GM23338 (cell line): Measurements from ENCODE around the gene PLD1. TPM values are rescaled to one million over a fixed set of nuclear protein-coding genes. Genes with fewer than 3 reads are reported as not detected.

Experiments
- ATAC-seq: fragments of 200-7000 bp; cut with Tn5 transposase; 3 replicates; pipeline ENCODE4 v1.9.1; 2020
- DNase-seq: peaks from one replicate; pipeline ENCODE4 v3.0.0-alpha.2; 2015; ENCODE audit warnings: low spot score
- H2AFZ ChIP-seq: fragments of 200-600 bp; sonication (generic); 2 replicates; pipeline ENCODE4 v1.8.0; 2016; ENCODE audit warnings: antibody characterized with exemption, mild to moderate bottlenecking, moderate library complexity
- H3F3A ChIP-seq: fragments of 200-600 bp; sonication (generic); replicated peaks from 2 replicates; pipeline ENCODE4 v1.8.0; 2017; ENCODE audit warnings: antibody characterized with exemption, mixed run types, low read depth
- H3K27ac ChIP-seq: fragments of 200-600 bp; sonication (generic); 2 replicates; pipeline ENCODE4 v1.6.1; 2016; ENCODE audit warnings: low read depth
- H3K27me3 ChIP-seq: fragments of 200-600 bp; sonication (generic); 2 replicates; pipeline ENCODE4 v1.8.0; 2016; ENCODE audit warnings: mild to moderate bottlenecking, mixed run types, moderate library complexity; ENCODE audit not compliant: insufficient read depth
- H3K36me3 ChIP-seq: fragments of 200-600 bp; sonication (generic); 2 replicates; pipeline ENCODE4 v1.8.0; 2016; ENCODE audit warnings: mild to moderate bottlenecking; ENCODE audit not compliant: insufficient read depth
- H3K4me1 ChIP-seq: fragments of 200-600 bp; sonication (generic); 2 replicates; pipeline ENCODE4 v1.8.0; 2016; ENCODE audit warnings: mild to moderate bottlenecking, moderate library complexity; ENCODE audit not compliant: insufficient read depth
- H3K4me2 ChIP-seq: fragments of 200-600 bp; sonication (generic); 2 replicates; pipeline ENCODE4 v1.7.1; 2017; ENCODE audit warnings: mixed run types
- H3K4me3 ChIP-seq: fragments of 200-600 bp; sonication (generic); 2 replicates; pipeline ENCODE4 v1.6.1; 2016; ENCODE audit warnings: mixed run types
- H3K79me2 ChIP-seq: fragments of 200-600 bp; sonication (generic); replicated peaks from 2 replicates; pipeline ENCODE4 v1.8.0; 2017; ENCODE audit warnings: mild to moderate bottlenecking; ENCODE audit not compliant: insufficient read depth
- H3K9me2 ChIP-seq: fragments of 200-600 bp; sonication (generic); 2 replicates; pipeline ENCODE4 v1.8.0; 2017; ENCODE audit not compliant: insufficient read depth
- H4K20me1 ChIP-seq: fragments of 200-600 bp; sonication (generic); replicated peaks from 2 replicates; pipeline ENCODE4 v1.8.0; 2017; ENCODE audit warnings: mild to moderate bottlenecking; ENCODE audit not compliant: insufficient read depth
- H3K27ac Mint-ChIP-seq: 2 replicates; pipeline ENCODE4 v1.8.0; 2020; ENCODE audit warnings: inconsistent platforms, mild to moderate bottlenecking, moderate library complexity, mixed read lengths
- H3K27me3 Mint-ChIP-seq: 3 replicates; pipeline ENCODE4 v1.8.0; 2022; ENCODE audit warnings: low read depth, mild to moderate bottlenecking, moderate library complexity, mixed read lengths, inconsistent platforms; ENCODE audit not compliant: insufficient read depth, poor library complexity
- H3K36me3 Mint-ChIP-seq: 3 replicates; pipeline ENCODE4 v1.8.0; 2021; ENCODE audit warnings: low read depth, mild to moderate bottlenecking, inconsistent platforms, moderate library complexity, mixed read lengths
- H3K4me1 Mint-ChIP-seq: 3 replicates; pipeline ENCODE4 v1.8.0; 2020; ENCODE audit warnings: mild to moderate bottlenecking, inconsistent platforms, mixed read lengths
- H3K4me3 Mint-ChIP-seq: 3 replicates; pipeline ENCODE4 v1.8.0; 2021; ENCODE audit warnings: moderate library complexity, mild to moderate bottlenecking, inconsistent platforms, mixed read lengths
- H3K9me3 Mint-ChIP-seq: 3 replicates; pipeline ENCODE4 v1.8.0; 2020; ENCODE audit warnings: moderate library complexity, mild to moderate bottlenecking, inconsistent platforms, mixed read lengths
- CREB1 ChIP-seq: fragments of 250-450 bp; sonication (Bioruptor Pico); IDR thresholded peaks from 2 replicates; pipeline ENCODE4 v1.5.0; 2020; ENCODE audit warnings: low read depth, mild to moderate bottlenecking, moderate library complexity
- EZH2 ChIP-seq: fragments of 200-600 bp; sonication (generic); IDR thresholded peaks from one replicate; pipeline ENCODE4 v1.8.0; 2017; ENCODE audit warnings: antibody characterized with exemption, mild to moderate bottlenecking, low read depth; ENCODE audit not compliant: unreplicated experiment
- EZH2phosphoT487 ChIP-seq: fragments of 200-600 bp; sonication (generic); IDR thresholded peaks from one replicate; pipeline ENCODE4 v1.8.1; 2018; ENCODE audit warnings: antibody characterized with exemption; ENCODE audit not compliant: unreplicated experiment
- JUNB ChIP-seq: IDR thresholded peaks from one replicate; pipeline ENCODE4 v1.6.1; 2016; ENCODE audit warnings: antibody characterized with exemption; ENCODE audit not compliant: unreplicated experiment
- NANOG ChIP-seq: IDR thresholded peaks from 2 replicates; pipeline ENCODE4 v1.6.1; 2016; ENCODE audit warnings: antibody characterized with exemption, borderline replicate concordance
- POLR2AphosphoS5 ChIP-seq: IDR thresholded peaks from 2 replicates; pipeline ENCODE4 v1.6.1; 2016; ENCODE audit warnings: antibody characterized with exemption, low read depth
- STAT1 ChIP-seq: IDR thresholded peaks from one replicate; pipeline ENCODE4 v1.6.1; 2016; ENCODE audit warnings: antibody characterized with exemption; ENCODE audit not compliant: unreplicated experiment
- ZNF114 ChIP-seq: fragments of 250-450 bp; sonication (Bioruptor Pico); IDR thresholded peaks from 2 replicates; pipeline ENCODE4 v1.5.0; 2020; ENCODE audit warnings: mild to moderate bottlenecking, moderate library complexity
- polyA plus RNA-seq: library from polyadenylated mRNA; unstranded; fragments of >200 nt; fragmentation: Nextera tagmentation; extraction: Ambion mirVana; gene quantifications from 2 replicates; pipeline ENCODE4 v1.2.1, GENCODE V29; 2016
- total RNA-seq: library from RNA; depleted of rRNA; stranded (reverse); fragments of >200 nt; shearing (Covaris generic); gene quantifications from 2 replicates; pipeline ENCODE4 v1.2.3, GENCODE V29; 2014
- TF ChIP-seq, protein P1 (sequence below): IDR thresholded peaks from 2 replicates; pipeline ENCODE4 v1.6.1; 2016; ENCODE audit warnings: antibody characterized with exemption
- TF ChIP-seq, protein P2 (sequence below): IDR thresholded peaks from one replicate; pipeline ENCODE4 v1.6.1; 2018; ENCODE audit warnings: antibody characterized with exemption; ENCODE audit not compliant: unreplicated experiment
- TF ChIP-seq, protein P3 (sequence below): fragments of 250-450 bp; sonication (Bioruptor Pico); IDR thresholded peaks from 2 replicates; pipeline ENCODE4 v1.5.0; 2020; ENCODE audit warnings: mild to moderate bottlenecking, moderate library complexity
- TF ChIP-seq, protein P4 (sequence below), 2 experiments: fragments of 200-600 bp in 1 of 2; sonication (generic) in 1 of 2; conservative IDR thresholded peaks; 2 replicates each; pipeline versions ENCODE4 v1.5.1 to v1.6.1; 2016 to 2017; ENCODE audit warnings: antibody characterized with exemption in 2 of 2, low read depth in 2 of 2, mild to moderate bottlenecking in 2 of 2, moderate library complexity in 1 of 2

Gene PLD1
- total and polyA plus RNA-seq, 2 experiments from 2014 or later: 1.4 to 2.2 TPM

DNA sequence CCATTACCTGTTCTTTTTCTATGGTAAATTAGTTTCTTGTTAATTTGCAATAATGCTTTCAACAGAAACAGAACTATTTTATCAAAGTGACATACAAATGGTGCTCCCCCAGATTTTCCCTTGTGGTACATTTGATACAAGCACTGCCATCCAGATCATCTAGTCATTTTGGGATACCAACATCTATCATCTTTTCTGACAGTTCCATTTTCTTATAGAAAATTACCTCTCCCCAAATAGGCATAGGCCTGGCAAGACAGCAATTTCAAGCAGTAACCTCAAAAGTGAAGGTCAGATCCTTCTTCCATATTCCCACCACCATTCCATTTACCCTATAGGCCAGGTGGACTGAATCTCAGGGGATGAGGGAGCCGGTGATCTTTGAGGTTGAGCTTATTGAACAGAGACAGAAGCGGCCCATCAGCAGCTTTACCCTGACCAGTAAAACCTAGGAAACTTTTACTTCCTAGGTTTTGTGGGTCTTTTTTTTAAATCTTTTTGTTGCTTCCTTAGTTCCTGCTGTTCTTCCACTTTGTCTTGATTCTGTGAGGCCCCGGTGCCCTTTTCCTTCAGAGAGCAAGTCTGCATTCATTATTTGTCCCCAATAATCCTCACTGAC lies 3.1 kb upstream of the PLD1 start (continued):
- TF ChIP-seq, protein P1, sequence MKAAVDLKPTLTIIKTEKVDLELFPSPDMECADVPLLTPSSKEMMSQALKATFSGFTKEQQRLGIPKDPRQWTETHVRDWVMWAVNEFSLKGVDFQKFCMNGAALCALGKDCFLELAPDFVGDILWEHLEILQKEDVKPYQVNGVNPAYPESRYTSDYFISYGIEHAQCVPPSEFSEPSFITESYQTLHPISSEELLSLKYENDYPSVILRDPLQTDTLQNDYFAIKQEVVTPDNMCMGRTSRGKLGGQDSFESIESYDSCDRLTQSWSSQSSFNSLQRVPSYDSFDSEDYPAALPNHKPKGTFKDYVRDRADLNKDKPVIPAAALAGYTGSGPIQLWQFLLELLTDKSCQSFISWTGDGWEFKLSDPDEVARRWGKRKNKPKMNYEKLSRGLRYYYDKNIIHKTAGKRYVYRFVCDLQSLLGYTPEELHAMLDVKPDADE: no peak
- no peak for TF ChIP-seq JUNB
- TF ChIP-seq ZNF114 (CRISPR knock-in tag): no peak
- no peak for TF ChIP-seq STAT1

DNA sequence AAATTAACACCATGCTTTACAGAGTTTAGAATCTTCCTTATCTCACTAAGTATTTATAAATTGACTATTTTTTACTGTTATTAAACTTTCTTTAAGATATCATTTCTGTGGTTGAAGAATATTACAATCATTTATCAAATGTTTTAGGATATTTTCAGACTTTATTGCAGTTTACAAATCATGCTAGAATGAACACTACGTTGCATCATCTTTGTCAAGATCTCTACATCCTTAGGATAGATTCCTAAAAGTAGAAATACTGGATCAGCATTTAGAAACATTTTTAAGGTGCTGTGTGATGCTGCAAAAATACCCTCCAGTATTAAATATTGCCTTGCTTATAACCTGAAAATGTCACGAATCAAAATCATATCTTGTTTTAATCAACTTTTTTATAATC lies 2.5 kb upstream of the PLD1 start:
- Histone ChIP-seq H3K4me1 (no peaks in the 10 kb centered on the region), H3K4me2 (no peak overlapping the region), H4K20me1 (no peaks in the 10 kb centered on the region), H3K4me3 (no peak overlapping the region), H3K27ac (no peak overlapping the region), H3K79me2 (no peaks in the 10 kb centered on the region), H3F3A (no peaks in the 10 kb centered on the region; the same call in 1 of the 2 replicates), H3K36me3 (no peaks in the 10 kb centered on the region), H2AFZ (no peak overlapping the region), H3K9me2 (no peaks in the 10 kb centered on the region), H3K27me3 (peaks cover 42% of the 10 kb centered on the region)
- Mint-ChIP-seq H3K4me1 (peaks cover 4% of the 10 kb centered on the region; the same call in 2 of the 3 replicates), H3K36me3 (no peaks in the 10 kb centered on the region), H3K27ac (no peak overlapping the region), H3K27me3 (peaks cover 21% of the 10 kb centered on the region), H3K4me3 (no peak overlapping the region), H3K9me3 (no peaks in the 10 kb centered on the region)
- DNase-seq (no peak), ATAC-seq (no peak)
- TF ChIP-seq, protein P2, sequence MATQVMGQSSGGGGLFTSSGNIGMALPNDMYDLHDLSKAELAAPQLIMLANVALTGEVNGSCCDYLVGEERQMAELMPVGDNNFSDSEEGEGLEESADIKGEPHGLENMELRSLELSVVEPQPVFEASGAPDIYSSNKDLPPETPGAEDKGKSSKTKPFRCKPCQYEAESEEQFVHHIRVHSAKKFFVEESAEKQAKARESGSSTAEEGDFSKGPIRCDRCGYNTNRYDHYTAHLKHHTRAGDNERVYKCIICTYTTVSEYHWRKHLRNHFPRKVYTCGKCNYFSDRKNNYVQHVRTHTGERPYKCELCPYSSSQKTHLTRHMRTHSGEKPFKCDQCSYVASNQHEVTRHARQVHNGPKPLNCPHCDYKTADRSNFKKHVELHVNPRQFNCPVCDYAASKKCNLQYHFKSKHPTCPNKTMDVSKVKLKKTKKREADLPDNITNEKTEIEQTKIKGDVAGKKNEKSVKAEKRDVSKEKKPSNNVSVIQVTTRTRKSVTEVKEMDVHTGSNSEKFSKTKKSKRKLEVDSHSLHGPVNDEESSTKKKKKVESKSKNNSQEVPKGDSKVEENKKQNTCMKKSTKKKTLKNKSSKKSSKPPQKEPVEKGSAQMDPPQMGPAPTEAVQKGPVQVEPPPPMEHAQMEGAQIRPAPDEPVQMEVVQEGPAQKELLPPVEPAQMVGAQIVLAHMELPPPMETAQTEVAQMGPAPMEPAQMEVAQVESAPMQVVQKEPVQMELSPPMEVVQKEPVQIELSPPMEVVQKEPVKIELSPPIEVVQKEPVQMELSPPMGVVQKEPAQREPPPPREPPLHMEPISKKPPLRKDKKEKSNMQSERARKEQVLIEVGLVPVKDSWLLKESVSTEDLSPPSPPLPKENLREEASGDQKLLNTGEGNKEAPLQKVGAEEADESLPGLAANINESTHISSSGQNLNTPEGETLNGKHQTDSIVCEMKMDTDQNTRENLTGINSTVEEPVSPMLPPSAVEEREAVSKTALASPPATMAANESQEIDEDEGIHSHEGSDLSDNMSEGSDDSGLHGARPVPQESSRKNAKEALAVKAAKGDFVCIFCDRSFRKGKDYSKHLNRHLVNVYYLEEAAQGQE: no peak
- TF ChIP-seq NANOG: no peak
- TF ChIP-seq CREB1 (CRISPR knock-in tag): no peak
- TF ChIP-seq, protein P3, sequence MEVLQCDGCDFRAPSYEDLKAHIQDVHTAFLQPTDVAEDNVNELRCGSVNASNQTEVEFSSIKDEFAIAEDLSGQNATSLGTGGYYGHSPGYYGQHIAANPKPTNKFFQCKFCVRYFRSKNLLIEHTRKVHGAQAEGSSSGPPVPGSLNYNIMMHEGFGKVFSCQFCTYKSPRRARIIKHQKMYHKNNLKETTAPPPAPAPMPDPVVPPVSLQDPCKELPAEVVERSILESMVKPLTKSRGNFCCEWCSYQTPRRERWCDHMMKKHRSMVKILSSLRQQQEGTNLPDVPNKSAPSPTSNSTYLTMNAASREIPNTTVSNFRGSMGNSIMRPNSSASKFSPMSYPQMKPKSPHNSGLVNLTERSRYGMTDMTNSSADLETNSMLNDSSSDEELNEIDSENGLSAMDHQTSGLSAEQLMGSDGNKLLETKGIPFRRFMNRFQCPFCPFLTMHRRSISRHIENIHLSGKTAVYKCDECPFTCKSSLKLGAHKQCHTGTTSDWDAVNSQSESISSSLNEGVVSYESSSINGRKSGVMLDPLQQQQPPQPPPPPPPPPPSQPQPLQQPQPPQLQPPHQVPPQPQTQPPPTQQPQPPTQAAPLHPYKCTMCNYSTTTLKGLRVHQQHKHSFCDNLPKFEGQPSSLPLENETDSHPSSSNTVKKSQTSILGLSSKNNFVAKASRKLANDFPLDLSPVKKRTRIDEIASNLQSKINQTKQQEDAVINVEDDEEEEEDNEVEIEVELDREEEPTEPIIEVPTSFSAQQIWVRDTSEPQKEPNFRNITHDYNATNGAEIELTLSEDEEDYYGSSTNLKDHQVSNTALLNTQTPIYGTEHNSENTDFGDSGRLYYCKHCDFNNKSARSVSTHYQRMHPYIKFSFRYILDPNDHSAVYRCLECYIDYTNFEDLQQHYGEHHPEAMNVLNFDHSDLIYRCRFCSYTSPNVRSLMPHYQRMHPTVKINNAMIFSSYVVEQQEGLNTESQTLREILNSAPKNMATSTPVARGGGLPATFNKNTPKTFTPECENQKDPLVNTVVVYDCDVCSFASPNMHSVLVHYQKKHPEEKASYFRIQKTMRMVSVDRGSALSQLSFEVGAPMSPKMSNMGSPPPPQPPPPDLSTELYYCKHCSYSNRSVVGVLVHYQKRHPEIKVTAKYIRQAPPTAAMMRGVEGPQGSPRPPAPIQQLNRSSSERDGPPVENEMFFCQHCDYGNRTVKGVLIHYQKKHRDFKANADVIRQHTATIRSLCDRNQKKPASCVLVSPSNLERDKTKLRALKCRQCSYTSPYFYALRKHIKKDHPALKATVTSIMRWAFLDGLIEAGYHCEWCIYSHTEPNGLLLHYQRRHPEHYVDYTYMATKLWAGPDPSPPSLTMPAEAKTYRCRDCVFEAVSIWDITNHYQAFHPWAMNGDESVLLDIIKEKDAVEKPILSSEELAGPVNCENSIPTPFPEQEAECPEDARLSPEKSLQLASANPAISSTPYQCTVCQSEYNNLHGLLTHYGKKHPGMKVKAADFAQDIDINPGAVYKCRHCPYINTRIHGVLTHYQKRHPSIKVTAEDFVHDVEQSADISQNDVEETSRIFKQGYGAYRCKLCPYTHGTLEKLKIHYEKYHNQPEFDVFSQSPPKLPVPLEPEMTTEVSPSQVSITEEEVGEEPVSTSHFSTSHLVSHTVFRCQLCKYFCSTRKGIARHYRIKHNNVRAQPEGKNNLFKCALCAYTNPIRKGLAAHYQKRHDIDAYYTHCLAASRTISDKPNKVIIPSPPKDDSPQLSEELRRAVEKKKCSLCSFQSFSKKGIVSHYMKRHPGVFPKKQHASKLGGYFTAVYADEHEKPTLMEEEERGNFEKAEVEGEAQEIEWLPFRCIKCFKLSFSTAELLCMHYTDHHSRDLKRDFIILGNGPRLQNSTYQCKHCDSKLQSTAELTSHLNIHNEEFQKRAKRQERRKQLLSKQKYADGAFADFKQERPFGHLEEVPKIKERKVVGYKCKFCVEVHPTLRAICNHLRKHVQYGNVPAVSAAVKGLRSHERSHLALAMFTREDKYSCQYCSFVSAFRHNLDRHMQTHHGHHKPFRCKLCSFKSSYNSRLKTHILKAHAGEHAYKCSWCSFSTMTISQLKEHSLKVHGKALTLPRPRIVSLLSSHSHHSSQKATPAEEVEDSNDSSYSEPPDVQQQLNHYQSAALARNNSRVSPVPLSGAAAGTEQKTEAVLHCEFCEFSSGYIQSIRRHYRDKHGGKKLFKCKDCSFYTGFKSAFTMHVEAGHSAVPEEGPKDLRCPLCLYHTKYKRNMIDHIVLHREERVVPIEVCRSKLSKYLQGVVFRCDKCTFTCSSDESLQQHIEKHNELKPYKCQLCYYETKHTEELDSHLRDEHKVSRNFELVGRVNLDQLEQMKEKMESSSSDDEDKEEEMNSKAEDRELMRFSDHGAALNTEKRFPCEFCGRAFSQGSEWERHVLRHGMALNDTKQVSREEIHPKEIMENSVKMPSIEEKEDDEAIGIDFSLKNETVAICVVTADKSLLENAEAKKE: no peak
- TF ChIP-seq JUNB: no peak
- no peak for TF ChIP-seq ZNF114 (CRISPR knock-in tag)
- no peak for TF ChIP-seq EZH2
- TF ChIP-seq POLR2AphosphoS5: no peak
- TF ChIP-seq EZH2phosphoT487: no peak
- TF ChIP-seq, protein P4, sequence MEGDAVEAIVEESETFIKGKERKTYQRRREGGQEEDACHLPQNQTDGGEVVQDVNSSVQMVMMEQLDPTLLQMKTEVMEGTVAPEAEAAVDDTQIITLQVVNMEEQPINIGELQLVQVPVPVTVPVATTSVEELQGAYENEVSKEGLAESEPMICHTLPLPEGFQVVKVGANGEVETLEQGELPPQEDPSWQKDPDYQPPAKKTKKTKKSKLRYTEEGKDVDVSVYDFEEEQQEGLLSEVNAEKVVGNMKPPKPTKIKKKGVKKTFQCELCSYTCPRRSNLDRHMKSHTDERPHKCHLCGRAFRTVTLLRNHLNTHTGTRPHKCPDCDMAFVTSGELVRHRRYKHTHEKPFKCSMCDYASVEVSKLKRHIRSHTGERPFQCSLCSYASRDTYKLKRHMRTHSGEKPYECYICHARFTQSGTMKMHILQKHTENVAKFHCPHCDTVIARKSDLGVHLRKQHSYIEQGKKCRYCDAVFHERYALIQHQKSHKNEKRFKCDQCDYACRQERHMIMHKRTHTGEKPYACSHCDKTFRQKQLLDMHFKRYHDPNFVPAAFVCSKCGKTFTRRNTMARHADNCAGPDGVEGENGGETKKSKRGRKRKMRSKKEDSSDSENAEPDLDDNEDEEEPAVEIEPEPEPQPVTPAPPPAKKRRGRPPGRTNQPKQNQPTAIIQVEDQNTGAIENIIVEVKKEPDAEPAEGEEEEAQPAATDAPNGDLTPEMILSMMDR (conservative IDR thresholded peaks at IDR 0.05; ENCODE audit: low read depth in 2 of 2): no peak
